Measurements from ENCODE around the gene CCNH. TPM values are rescaled to one million over a fixed set of nuclear protein-coding genes. Genes with fewer than 3 reads are reported as not detected.
A peak's percentile ranks its signal among the peaks of the same experiment; 100 is the strongest.

The CCNH gene
- total RNA-seq, 1 experiment from 2014 or later = 121 TPM

- peaks cover 5% of the 10 kb centered on the region; the same call in 1 of the 2 replicates for H3K4me1 ChIP-seq (ENCODE audit: insufficient read depth, low read length)
- peaks cover 12% of the 10 kb centered on the region for H4K20me1 ChIP-seq (ENCODE audit: low read length)
- H2AFZ ChIP-seq (ENCODE audit: low read length) = no peak overlapping the region
- H3K36me3 ChIP-seq (ENCODE audit: low read depth, low read length) = peaks cover 92% of the 10 kb centered on the region
- no TSS peak for BruUV-seq (replicated peaks)
- H3F3A ChIP-seq (ENCODE audit: low read length, unreplicated experiment) = peaks cover 6% of the 10 kb centered on the region
- H3K4me3 ChIP-seq (ENCODE audit: low read length) = no peak overlapping the region
- intact Hi-C loops (cut with micrococcal nuclease) = loop anchor here (5.0 kb wide), 1 partner anchor 416 kb away; no protein-coding TSS in a partner anchor
- ATAC-seq (no peak), DNase-seq (no peak)
- H3K9me3 ChIP-seq (ENCODE audit: low read length) = no peaks in the 10 kb centered on the region
- POLR2A ChIA-PET (ENCODE audit: unreplicated experiment) = interaction anchor here (0.6 kb wide), 1 partner anchor 885 kb away, joined by 3 read pairs; no protein-coding TSS in a partner anchor
- H3K27me3 ChIP-seq (ENCODE audit: low read length) = no peaks in the 10 kb centered on the region
- no peak overlapping the region for H3K4me2 ChIP-seq (ENCODE audit: low read length)
- H3K27ac ChIP-seq (ENCODE audit: low read length) = no peak overlapping the region
- no peaks in the 10 kb centered on the region for H3K9me2 ChIP-seq (replicated peaks; ENCODE audit: low read length)
- H3K79me2 ChIP-seq (ENCODE audit: low read length) = peaks cover 27% of the 10 kb centered on the region
- CTCF ChIA-PET = interaction anchor here (0.6 kb wide), 1 partner anchor 96 kb away, joined by 3 read pairs; no protein-coding TSS in a partner anchor
- H3K9ac ChIP-seq (ENCODE audit: low read length) = no peak overlapping the region
- TF ChIP-seq, protein P1, sequence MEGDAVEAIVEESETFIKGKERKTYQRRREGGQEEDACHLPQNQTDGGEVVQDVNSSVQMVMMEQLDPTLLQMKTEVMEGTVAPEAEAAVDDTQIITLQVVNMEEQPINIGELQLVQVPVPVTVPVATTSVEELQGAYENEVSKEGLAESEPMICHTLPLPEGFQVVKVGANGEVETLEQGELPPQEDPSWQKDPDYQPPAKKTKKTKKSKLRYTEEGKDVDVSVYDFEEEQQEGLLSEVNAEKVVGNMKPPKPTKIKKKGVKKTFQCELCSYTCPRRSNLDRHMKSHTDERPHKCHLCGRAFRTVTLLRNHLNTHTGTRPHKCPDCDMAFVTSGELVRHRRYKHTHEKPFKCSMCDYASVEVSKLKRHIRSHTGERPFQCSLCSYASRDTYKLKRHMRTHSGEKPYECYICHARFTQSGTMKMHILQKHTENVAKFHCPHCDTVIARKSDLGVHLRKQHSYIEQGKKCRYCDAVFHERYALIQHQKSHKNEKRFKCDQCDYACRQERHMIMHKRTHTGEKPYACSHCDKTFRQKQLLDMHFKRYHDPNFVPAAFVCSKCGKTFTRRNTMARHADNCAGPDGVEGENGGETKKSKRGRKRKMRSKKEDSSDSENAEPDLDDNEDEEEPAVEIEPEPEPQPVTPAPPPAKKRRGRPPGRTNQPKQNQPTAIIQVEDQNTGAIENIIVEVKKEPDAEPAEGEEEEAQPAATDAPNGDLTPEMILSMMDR (conservative IDR thresholded peaks at IDR 0.05; ENCODE audit: low read depth, low read length) = no peak
- TF ChIP-seq EZH2phosphoT487 (IDR thresholded peaks at IDR 0.05; ENCODE audit: borderline replicate concordance, low read length) (no peak), EZH2 (IDR thresholded peaks at IDR 0.05; ENCODE audit: low read length, unreplicated experiment) (no peak)
Observed at GRCh38 chr5:87403409-87403808, 9.3 kb downstream of the CCNH start.

- H3F3A ChIP-seq (ENCODE audit: low read length, unreplicated experiment) = peaks cover 6% of the 10 kb centered on the region
- ATAC-seq (no peak), DNase-seq (no peak)
- no TSS peak for BruUV-seq (replicated peaks)
- no peaks in the 10 kb centered on the region for H3K27me3 ChIP-seq (ENCODE audit: low read length)
- no peak overlapping the region for H2AFZ ChIP-seq (ENCODE audit: low read length)
- H3K4me2 ChIP-seq (ENCODE audit: low read length) = no peak overlapping the region
- H3K9me3 ChIP-seq (ENCODE audit: low read length) = no peaks in the 10 kb centered on the region
- no peak overlapping the region for H3K4me3 ChIP-seq (ENCODE audit: low read length)
- H4K20me1 ChIP-seq (ENCODE audit: low read length) = peaks cover 12% of the 10 kb centered on the region
- CTCF ChIA-PET = no interaction called here
- POLR2A ChIA-PET (ENCODE audit: unreplicated experiment) = interaction anchor here (0.7 kb wide), 1 partner anchor 294 kb away, joined by 4 read pairs; no protein-coding TSS in a partner anchor
- H3K36me3 ChIP-seq (ENCODE audit: low read depth, low read length) = peaks cover 89% of the 10 kb centered on the region
- H3K4me1 ChIP-seq (ENCODE audit: insufficient read depth, low read length) = peaks cover 5% of the 10 kb centered on the region; the same call in 1 of the 2 replicates
- H3K27ac ChIP-seq (ENCODE audit: low read length) = no peak overlapping the region
- TF ChIP-seq, protein P1 (conservative IDR thresholded peaks at IDR 0.05; ENCODE audit: low read depth, low read length) = no peak
- no peak for TF ChIP-seq EZH2phosphoT487 (IDR thresholded peaks at IDR 0.05; ENCODE audit: borderline replicate concordance, low read length)
- no peak for TF ChIP-seq EZH2 (IDR thresholded peaks at IDR 0.05; ENCODE audit: low read length, unreplicated experiment)
- intact Hi-C loops (cut with micrococcal nuclease) = loop anchor here (2.0 to 5.0 kb wide), 2 partner anchors 133 to 414 kb away; no protein-coding TSS in a partner anchor
- H3K9ac ChIP-seq (ENCODE audit: low read length) = no peak overlapping the region
- no peaks in the 10 kb centered on the region for H3K9me2 ChIP-seq (replicated peaks; ENCODE audit: low read length)
- peaks cover 23% of the 10 kb centered on the region; the same call in 1 of the 2 replicates for H3K79me2 ChIP-seq (ENCODE audit: low read length)
Observed at GRCh38 chr5:87401626-87402025, 11.1 kb downstream of the CCNH start.

- no peaks in the 10 kb centered on the region for H3K27me3 ChIP-seq (ENCODE audit: low read length)
- H3K4me2 ChIP-seq (ENCODE audit: low read length) = no peak overlapping the region
- peaks cover 6% of the 10 kb centered on the region for H3F3A ChIP-seq (ENCODE audit: low read length, unreplicated experiment)
- H3K27ac ChIP-seq (ENCODE audit: low read length) = no peak overlapping the region
- H3K79me2 ChIP-seq (ENCODE audit: low read length) = peaks cover 21% of the 10 kb centered on the region; the same call in 1 of the 2 replicates
- intact Hi-C loops (cut with micrococcal nuclease) = loop anchor here (1.0 to 5.0 kb wide), 3 partner anchors 132 to 413 kb away; no protein-coding TSS in a partner anchor
- ATAC-seq = peak; percentile 85
- H3K4me3 ChIP-seq (ENCODE audit: low read length) = no peak overlapping the region
- BruUV-seq (replicated peaks) = no TSS peak
- no peak overlapping the region for H2AFZ ChIP-seq (ENCODE audit: low read length)
- ChIA-PET CTCF (interaction anchor here (0.6 to 1.6 kb wide), 12 partner anchors 13 to 836 kb away, joined by 3 to 20 read pairs (median 4); partner anchors contain the start of gene CCNH), POLR2A (ENCODE audit: unreplicated experiment) (no interaction called here)
- H3K4me1 ChIP-seq (ENCODE audit: insufficient read depth, low read length) = peaks cover 7% of the 10 kb centered on the region; the same call in 1 of the 2 replicates
- H3K9me3 ChIP-seq (ENCODE audit: low read length) = no peaks in the 10 kb centered on the region
- peaks cover 12% of the 10 kb centered on the region for H4K20me1 ChIP-seq (ENCODE audit: low read length)
- DNase-seq = peak; percentile 78
- no peak overlapping the region for H3K9ac ChIP-seq (ENCODE audit: low read length)
- H3K9me2 ChIP-seq (replicated peaks; ENCODE audit: low read length) = no peaks in the 10 kb centered on the region
- TF ChIP-seq EZH2phosphoT487 (IDR thresholded peaks at IDR 0.05; ENCODE audit: borderline replicate concordance, low read length) = no peak
- TF ChIP-seq, protein P1 (conservative IDR thresholded peaks at IDR 0.05; ENCODE audit: low read depth, low read length) = peak; percentile 94
- H3K36me3 ChIP-seq (ENCODE audit: low read depth, low read length) = peaks cover 83% of the 10 kb centered on the region
Observed at GRCh38 chr5:87400305-87400899, 12.3 kb downstream of the CCNH start.
